B cell (primary cell): ENCODE measurements around the gene ENOX1. TPM values are rescaled to one million over a fixed set of nuclear protein-coding genes. Genes with fewer than 3 reads are reported as not detected.

Experiments used
- ATAC-seq: fragments of 200-7000 bp; cut with Tn5 transposase; one replicate; pipeline ENCODE4 v1.10.0; 2021; ENCODE audit warnings: low read depth, mild to moderate bottlenecking, moderate number of reproducible peaks, moderate library complexity
- CTCF ChIA-PET: fragments of 350-600 bp; sonication (Branson Sonifier 250); formaldehyde crosslinking; loops from one replicate; lab custom pipeline; 2021; ENCODE audit warnings: antibody characterized with exemption, inconsistent platforms; lab: Charles Lee
- POLR2A ChIA-PET: fragments of 350-600 bp; sonication (Branson Sonifier 250); formaldehyde crosslinking; loops from one replicate; lab custom pipeline; 2021; ENCODE audit warnings: antibody characterized with exemption; lab: Charles Lee
- DNase-seq: peaks from one replicate; pipeline ENCODE4 v3.0.0; 2013
- H2AFZ ChIP-seq: 2 replicates; pipeline ENCODE4 v1.6.1; 2012; ENCODE audit warnings: mild to moderate bottlenecking, low read depth, low read length; ENCODE audit not compliant: insufficient read depth, poor library complexity, severe bottlenecking
- H3K27ac ChIP-seq, 2 donors: 1 replicate in 1 of 2; 2 replicates in 1 of 2; pipeline ENCODE4 v1.5.1; 2012 to 2013; ENCODE audit warnings: low read length in 2 of 2, mild to moderate bottlenecking in 2 of 2, moderate library complexity in 1 of 2
- H3K27me3 ChIP-seq, 4 experiments: fragments of 200-600 bp in 1 of 4; sonication (generic) in 1 of 4; replicated peaks in 1 of 4; 1 replicate in 2 of 4; 2 replicates in 2 of 4; pipeline versions ENCODE4 v1.6.1 to v1.7.0; 2013 to 2016; ENCODE audit warnings: low read length in 3 of 4, mild to moderate bottlenecking in 2 of 4, mixed read lengths in 1 of 4, moderate library complexity in 1 of 4; ENCODE audit not compliant: insufficient read depth in 4 of 4, control insufficient read depth in 3 of 4; ENCODE audit errors: control extremely low read depth in 1 of 4
- H3K36me3 ChIP-seq, 2 experiments: replicated peaks in 1 of 2; 1 replicate in 1 of 2; 2 replicates in 1 of 2; pipeline versions ENCODE4 v1.6.1 to v1.7.1; 2013; ENCODE audit warnings: low read length in 1 of 2; ENCODE audit not compliant: insufficient read depth in 2 of 2, control insufficient read depth in 1 of 2; ENCODE audit errors: control extremely low read depth in 1 of 2, extremely low read depth in 1 of 2
- H3K4me1 ChIP-seq, 2 donors: fragments of 200-600 bp in 1 of 2; sonication (generic) in 1 of 2; 1 replicate in 1 of 2; 2 replicates in 1 of 2; pipeline versions ENCODE4 v1.5.1 to v1.6.1; 2013 to 2017; ENCODE audit warnings: low read length in 2 of 2; ENCODE audit not compliant: control insufficient read depth in 2 of 2, insufficient read depth in 2 of 2
- H3K4me2 ChIP-seq: replicated peaks from 2 replicates; pipeline ENCODE3; 2012; ENCODE audit warnings: mild to moderate bottlenecking, low read depth, low read length; ENCODE audit not compliant: poor library complexity, severe bottlenecking
- H3K4me3 ChIP-seq, 5 experiments: fragments of 200-600 bp in 1 of 5; sonication (generic) in 1 of 5; 1 replicate in 3 of 5; 2 replicates in 2 of 5; pipeline versions ENCODE4 v1.5.1 to v1.7.0; 2011 to 2016; ENCODE audit warnings: low read length in 4 of 5, mild to moderate bottlenecking in 4 of 5, low read depth in 2 of 5, control low read depth in 1 of 5, moderate library complexity in 1 of 5; ENCODE audit not compliant: insufficient read depth in 1 of 5; ENCODE audit errors: control extremely low read depth in 1 of 5, extremely low read depth in 1 of 5
- H3K79me2 ChIP-seq: fragments of 200-600 bp; sonication (generic); one replicate; pipeline ENCODE4 v1.6.0; 2016; ENCODE audit warnings: low read length; ENCODE audit not compliant: control insufficient read depth, insufficient read depth
- H3K9ac ChIP-seq: fragments of 200-600 bp; sonication (generic); 2 replicates; pipeline ENCODE4 v1.6.1; 2017; ENCODE audit warnings: mild to moderate bottlenecking, low read length, moderate library complexity
- H3K9me3 ChIP-seq, 3 donors: one replicate each; pipeline versions ENCODE4 v1.6.1 to v1.7.1; 2013; ENCODE audit warnings: low read length in 2 of 3; ENCODE audit not compliant: control insufficient read depth in 2 of 3, insufficient read depth in 1 of 3; ENCODE audit errors: control extremely low read depth in 1 of 3
- H4K20me1 ChIP-seq: 2 replicates; pipeline ENCODE4 v1.6.0; 2012; ENCODE audit warnings: mild to moderate bottlenecking, low read length; ENCODE audit not compliant: insufficient read depth, control insufficient read depth, poor library complexity, severe bottlenecking
- H3K27ac Mint-ChIP-seq: one replicate; pipeline ENCODE4 v1.8.0; 2021; ENCODE audit warnings: mixed read lengths
- H3K27me3 Mint-ChIP-seq: one replicate; pipeline ENCODE4 v1.8.0; 2021; ENCODE audit warnings: mixed read lengths
- H3K4me1 Mint-ChIP-seq: one replicate; pipeline ENCODE4 v1.8.0; 2021; ENCODE audit warnings: mixed read lengths
- H3K4me3 Mint-ChIP-seq: one replicate; pipeline ENCODE4 v1.8.0; 2021; ENCODE audit warnings: mixed read lengths
- H3K9me3 Mint-ChIP-seq: one replicate; pipeline ENCODE4 v1.8.0; 2022; ENCODE audit warnings: mixed read lengths; ENCODE audit not compliant: insufficient read depth
- EZH2 ChIP-seq: IDR thresholded peaks from 2 replicates; pipeline ENCODE4 v1.6.1; 2012; ENCODE audit warnings: borderline replicate concordance, low read depth, mild to moderate bottlenecking, moderate library complexity, low read length; ENCODE audit not compliant: insufficient read depth, poor library complexity, severe bottlenecking
- WGBS: methylation state at CpG from one replicate; pipeline ENCODE4 v1.1.5; 2013; ENCODE audit warnings: missing lambda C conversion rate; ENCODE audit not compliant: insufficient coverage; 5-methylcytosine and 5-hydroxymethylcytosine counted together
- intact Hi-C: fragments of 100-400 bp; cut with micrococcal nuclease; formaldehyde crosslinking; loops from one replicate; pipeline ENCODE4 v1.10.0; 2022
- polyA plus RNA-seq: library from polyadenylated mRNA; depleted of rRNA; stranded (reverse); fragments of >200 nt; gene quantifications from 2 replicates; pipeline ENCODE4 v1.2.3, GENCODE V29; 2012
- total RNA-seq, 2 donors: library from RNA; stranded (reverse); fragments of 120-200 nt in 1 of 2; gene quantifications; 1 replicate in 1 of 2; 2 replicates in 1 of 2; pipeline versions ENCODE4 v1.2.3 to v1.2.4, GENCODE V29; 2013 to 2022
- TF ChIP-seq, protein P1 (sequence below): fragments of 200-600 bp; IDR thresholded peaks from one replicate; pipeline ENCODE4 v1.8.0; 2022; ENCODE audit warnings: antibody characterized with exemption, mild to moderate bottlenecking

Gene ENOX1
- total and polyA plus RNA-seq, 2 donors (not counting 1 experiment from before 2014, with no cell fraction given): not detected

DNA sequence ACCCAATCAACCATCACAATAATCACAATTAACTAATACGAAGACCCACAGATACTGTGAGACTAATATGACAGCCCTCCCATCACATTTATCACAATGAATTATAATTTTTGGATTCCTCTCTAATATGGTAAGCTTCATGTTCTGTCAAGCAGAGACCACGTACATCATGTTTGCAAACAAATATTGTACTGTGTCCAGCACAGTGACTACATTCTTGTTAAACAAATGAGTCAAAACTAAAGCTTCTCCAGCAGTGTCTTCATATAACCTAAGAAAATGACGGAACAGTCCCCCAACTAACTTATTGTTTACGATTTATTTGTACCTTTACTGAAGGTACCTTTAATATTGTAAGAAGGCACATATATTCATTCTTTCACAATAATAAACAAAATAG is 292.6 kb downstream of the ENOX1 start:
- no peaks in the 10 kb centered on the region for H3K27me3 ChIP-seq
- POLR2A ChIA-PET: no interaction called here
- no peaks in the 10 kb centered on the region for H3K79me2 ChIP-seq
- H3K27ac ChIP-seq: no peak overlapping the region
- TF ChIP-seq EZH2: no peak
- TF ChIP-seq, protein P1, sequence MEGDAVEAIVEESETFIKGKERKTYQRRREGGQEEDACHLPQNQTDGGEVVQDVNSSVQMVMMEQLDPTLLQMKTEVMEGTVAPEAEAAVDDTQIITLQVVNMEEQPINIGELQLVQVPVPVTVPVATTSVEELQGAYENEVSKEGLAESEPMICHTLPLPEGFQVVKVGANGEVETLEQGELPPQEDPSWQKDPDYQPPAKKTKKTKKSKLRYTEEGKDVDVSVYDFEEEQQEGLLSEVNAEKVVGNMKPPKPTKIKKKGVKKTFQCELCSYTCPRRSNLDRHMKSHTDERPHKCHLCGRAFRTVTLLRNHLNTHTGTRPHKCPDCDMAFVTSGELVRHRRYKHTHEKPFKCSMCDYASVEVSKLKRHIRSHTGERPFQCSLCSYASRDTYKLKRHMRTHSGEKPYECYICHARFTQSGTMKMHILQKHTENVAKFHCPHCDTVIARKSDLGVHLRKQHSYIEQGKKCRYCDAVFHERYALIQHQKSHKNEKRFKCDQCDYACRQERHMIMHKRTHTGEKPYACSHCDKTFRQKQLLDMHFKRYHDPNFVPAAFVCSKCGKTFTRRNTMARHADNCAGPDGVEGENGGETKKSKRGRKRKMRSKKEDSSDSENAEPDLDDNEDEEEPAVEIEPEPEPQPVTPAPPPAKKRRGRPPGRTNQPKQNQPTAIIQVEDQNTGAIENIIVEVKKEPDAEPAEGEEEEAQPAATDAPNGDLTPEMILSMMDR: no peak
- H4K20me1 ChIP-seq: no peaks in the 10 kb centered on the region
- intact Hi-C loops: no loop called here
- H2AFZ ChIP-seq: no peak overlapping the region
- peaks cover 0 to 1% (median 0%) of the 10 kb centered on the region in 3 donors for H3K9me3 ChIP-seq
- no peak overlapping the region for H3K9ac ChIP-seq
- H3K36me3 ChIP-seq: no peaks in the 10 kb centered on the region
- ATAC-seq (no peak), DNase-seq (no peak)
- 100% methylated on average over 2 of the region's 4 CpGs for WGBS
- Mint-ChIP-seq H3K27ac (no peak overlapping the region), H3K9me3 (no peaks in the 10 kb centered on the region), H3K27me3 (peaks cover 7% of the 10 kb centered on the region), H3K4me3 (no peak overlapping the region), H3K4me1 (no peaks in the 10 kb centered on the region)
- no peaks in the 10 kb centered on the region for H3K4me1 ChIP-seq
- CTCF ChIA-PET: no interaction called here
- no peak overlapping the region for H3K4me2 ChIP-seq
- H3K4me3 ChIP-seq: no peak overlapping the region

DNA sequence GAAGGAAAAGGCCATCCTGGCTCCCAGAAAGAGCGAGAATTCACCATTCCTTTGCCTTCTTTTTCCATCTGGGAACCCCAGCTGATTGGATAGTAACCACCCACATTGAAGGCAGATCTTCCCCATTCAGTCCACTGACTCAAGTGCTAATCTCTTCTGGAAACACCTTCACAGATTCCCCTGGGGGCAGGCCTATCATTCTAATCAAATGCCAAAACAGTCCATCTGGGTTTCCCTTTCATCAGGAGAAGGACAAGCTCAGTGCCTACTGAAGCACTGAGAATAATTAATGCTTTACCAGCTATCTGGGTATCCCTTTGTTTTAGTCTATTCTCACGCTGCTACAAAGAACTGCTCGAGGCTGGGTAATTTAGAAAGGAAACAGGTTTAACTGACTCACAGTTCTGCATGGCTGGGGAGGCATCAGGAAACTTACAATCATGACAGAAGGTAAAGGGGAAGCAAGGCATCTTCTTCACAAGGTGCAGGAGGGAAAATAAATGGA is 293.2 kb downstream of the ENOX1 start:
- H3K4me1 ChIP-seq: no peaks in the 10 kb centered on the region
- H3K9me3 ChIP-seq: no peaks in the 10 kb centered on the region
- 50% methylated on average over 3 of the region's 3 CpGs for WGBS
- H2AFZ ChIP-seq: no peak overlapping the region
- H3K9ac ChIP-seq: no peak overlapping the region
- no peaks in the 10 kb centered on the region for H3K36me3 ChIP-seq
- no peaks in the 10 kb centered on the region for H3K27me3 ChIP-seq
- no peaks in the 10 kb centered on the region for H3K79me2 ChIP-seq
- ChIA-PET POLR2A (no interaction called here), CTCF (no interaction called here)
- H3K4me1 Mint-ChIP-seq: no peaks in the 10 kb centered on the region
- H3K27ac ChIP-seq: no peak overlapping the region
- DNase-seq: no peak
- no peak overlapping the region for H3K27ac Mint-ChIP-seq
- ATAC-seq: no peak
- H3K27me3 Mint-ChIP-seq: peaks cover 5% of the 10 kb centered on the region
- H3K4me2 ChIP-seq: no peak overlapping the region
- H3K4me3 Mint-ChIP-seq: no peak overlapping the region
- intact Hi-C loops: no loop called here
- H4K20me1 ChIP-seq: no peaks in the 10 kb centered on the region
- H3K9me3 Mint-ChIP-seq: no peaks in the 10 kb centered on the region
- TF ChIP-seq EZH2: no peak
- TF ChIP-seq, protein P1: no peak
- H3K4me3 ChIP-seq: no peak overlapping the region
